ENCODE measurements around the gene LGALS9.

Gene LGALS9

DNA sequence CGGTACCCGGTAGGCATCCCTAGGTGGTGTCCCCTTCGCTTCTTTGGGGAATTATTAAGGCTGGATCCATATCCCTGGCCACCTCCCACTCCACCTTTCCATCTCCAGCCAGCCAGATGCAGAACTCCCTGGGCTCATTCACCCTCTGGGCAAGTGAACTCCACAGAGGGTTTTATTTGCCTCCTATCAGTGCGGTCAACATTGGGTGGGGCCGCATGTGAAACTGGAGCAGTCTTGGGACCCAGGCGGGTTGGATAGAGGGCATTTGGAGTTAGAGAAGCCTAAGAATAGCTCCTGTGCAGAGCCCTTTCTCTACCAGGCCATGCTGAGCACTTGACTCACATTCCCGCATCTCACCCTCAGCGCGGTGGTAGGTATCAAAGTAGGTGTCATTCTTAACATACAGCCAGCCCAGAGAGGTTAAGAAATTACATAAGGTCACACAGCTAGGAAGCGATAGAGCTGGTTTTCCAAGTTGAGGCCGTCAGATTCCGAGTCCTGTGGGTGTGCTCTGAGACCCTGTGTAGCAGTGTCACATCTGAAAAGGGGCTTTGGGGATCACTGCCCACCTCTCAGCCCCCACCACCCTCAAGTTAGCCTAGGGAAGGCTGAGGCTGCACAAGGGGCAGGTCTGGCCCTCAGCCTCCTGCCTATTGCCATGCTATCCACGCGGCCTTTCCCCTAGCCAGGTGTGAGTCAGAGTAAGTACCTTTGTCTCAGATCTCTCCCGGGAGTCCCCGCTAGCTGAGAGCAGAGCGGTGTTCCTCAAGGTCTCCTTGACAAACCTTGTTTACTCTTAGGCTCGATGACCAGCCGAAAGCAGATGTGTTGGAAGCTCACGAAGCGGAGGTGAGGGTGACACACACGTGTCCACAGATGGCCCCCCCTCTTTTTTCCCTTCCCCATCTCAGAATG lies 26.9 kb upstream of the LGALS9 start:
- no CpG with 5 or more reads among the region's 22 CpGs for WGBS (ENCODE audit: extremely low coverage, insufficient coverage, low lambda C conversion rate)
- no peak overlapping the region for H4K8ac ChIP-seq (ENCODE audit: low read depth, low read length)
- H3K4me1 ChIP-seq (ENCODE audit: control insufficient read depth, low read depth, low read length) = no peaks in the 10 kb centered on the region
- no peak overlapping the region for H3K23ac ChIP-seq (ENCODE audit: low read length)
- no peaks in the 10 kb centered on the region for H3K79me2 ChIP-seq (ENCODE audit: control insufficient read depth, insufficient read depth, low read length)
- no peak overlapping the region for H3K9ac ChIP-seq (ENCODE audit: low read length)
- no peak for DNase-seq
- H3K79me1 ChIP-seq (ENCODE audit: low read length) = no peaks in the 10 kb centered on the region
- H3K4me2 ChIP-seq (ENCODE audit: low read length) = no peak overlapping the region
- H3K27ac ChIP-seq (ENCODE audit: low read depth, low read length) = no peak overlapping the region
- H3K27me3 ChIP-seq (ENCODE audit: insufficient read depth, low read length, poor library complexity) = no peaks in the 10 kb centered on the region
- no peak overlapping the region for H2BK5ac ChIP-seq (ENCODE audit: low read length)
- no peak overlapping the region for H2BK15ac ChIP-seq (replicated peaks; ENCODE audit: low read depth)
- no peak overlapping the region for H3K4me3 ChIP-seq (ENCODE audit: low read length)
- no peak overlapping the region for H4K5ac ChIP-seq (ENCODE audit: low read length)
- H3K4ac ChIP-seq (ENCODE audit: low read depth, low read length) = no peak overlapping the region
- H3K56ac ChIP-seq (ENCODE audit: low read length) = no peak overlapping the region
- peaks cover 2% of the 10 kb centered on the region for H3K36me3 ChIP-seq (ENCODE audit: control insufficient read depth, insufficient read depth, low read length)
- H2BK120ac ChIP-seq (ENCODE audit: low read depth, low read length) = no peak overlapping the region
- no peak overlapping the region for H3K18ac ChIP-seq (ENCODE audit: low read length)
- no peak overlapping the region for H2AK5ac ChIP-seq (ENCODE audit: low read length)

DNA sequence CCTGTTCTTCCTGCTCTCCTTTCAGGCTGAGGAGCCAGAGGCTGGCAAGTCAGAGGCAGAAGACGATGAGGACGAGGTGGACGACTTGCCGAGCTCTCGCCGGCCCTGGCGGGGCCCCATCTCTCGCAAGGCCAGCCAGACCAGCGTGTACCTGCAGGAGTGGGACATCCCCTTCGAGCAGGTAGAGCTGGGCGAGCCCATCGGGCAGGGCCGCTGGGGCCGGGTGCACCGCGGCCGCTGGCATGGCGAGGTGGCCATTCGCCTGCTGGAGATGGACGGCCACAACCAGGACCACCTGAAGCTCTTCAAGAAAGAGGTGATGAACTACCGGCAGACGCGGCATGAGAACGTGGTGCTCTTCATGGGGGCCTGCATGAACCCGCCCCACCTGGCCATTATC lies 25.6 kb upstream of the LGALS9 start:
- no CpG with 5 or more reads among the region's 25 CpGs for WGBS (ENCODE audit: extremely low coverage, insufficient coverage, low lambda C conversion rate)
- no peak overlapping the region for H2BK15ac ChIP-seq (replicated peaks; ENCODE audit: low read depth)

DNA sequence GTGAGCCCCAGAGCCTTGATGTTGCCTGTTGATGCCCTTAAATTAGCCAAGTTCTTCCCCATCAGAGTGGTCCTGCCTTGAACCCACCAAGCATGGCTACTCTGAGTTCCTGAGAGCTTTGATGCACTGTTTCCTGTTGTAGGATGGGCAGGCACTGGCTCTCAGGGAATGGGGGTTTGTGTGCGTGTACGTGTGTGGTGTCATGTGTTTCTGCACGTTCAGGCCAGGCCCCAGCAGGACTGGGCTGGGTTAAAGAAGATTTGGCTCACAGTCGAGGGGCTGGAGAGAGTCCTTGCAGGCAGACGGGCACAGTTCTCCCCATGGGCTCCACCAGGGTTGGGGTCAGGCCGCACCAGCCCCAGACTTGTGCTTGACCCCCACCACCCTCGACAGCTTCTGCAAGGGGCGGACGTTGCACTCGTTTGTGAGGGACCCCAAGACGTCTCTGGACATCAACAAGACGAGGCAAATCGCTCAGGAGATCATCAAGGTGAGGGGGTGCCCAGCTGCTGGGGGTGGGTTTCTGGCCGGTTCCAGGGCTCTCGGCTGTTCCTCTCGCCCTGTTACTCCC lies 23.4 kb upstream of the LGALS9 start:
- WGBS (ENCODE audit: extremely low coverage, insufficient coverage, low lambda C conversion rate) = no CpG with 5 or more reads among the region's 16 CpGs

More for the DNA sequence above, 25.6 kb upstream of the LGALS9 start:
- Histone ChIP-seq H2BK120ac (ENCODE audit: low read depth, low read length) (no peak overlapping the region), H3K36me3 (ENCODE audit: control insufficient read depth, insufficient read depth, low read length) (peaks cover 7% of the 10 kb centered on the region), H3K4me3 (ENCODE audit: low read length) (no peak overlapping the region), H3K9ac (ENCODE audit: low read length) (no peak overlapping the region), H4K5ac (ENCODE audit: low read length) (no peak overlapping the region), H2BK5ac (ENCODE audit: low read length) (no peak overlapping the region), H3K18ac (ENCODE audit: low read length) (no peak overlapping the region), H3K23ac (ENCODE audit: low read length) (no peak overlapping the region), H3K27ac (ENCODE audit: low read depth, low read length) (no peak overlapping the region), H2AK5ac (ENCODE audit: low read length) (no peak overlapping the region), H3K56ac (ENCODE audit: low read length) (no peak overlapping the region), H3K79me1 (ENCODE audit: low read length) (no peaks in the 10 kb centered on the region), H3K4ac (ENCODE audit: low read depth, low read length) (no peak overlapping the region), H3K4me1 (ENCODE audit: control insufficient read depth, low read depth, low read length) (no peaks in the 10 kb centered on the region), H3K4me2 (ENCODE audit: low read length) (no peak overlapping the region), H4K8ac (ENCODE audit: low read depth, low read length) (no peak overlapping the region), H3K79me2 (ENCODE audit: control insufficient read depth, insufficient read depth, low read length) (no peaks in the 10 kb centered on the region), H3K27me3 (ENCODE audit: insufficient read depth, low read length, poor library complexity) (no peaks in the 10 kb centered on the region)
- no peak for DNase-seq

DNA sequence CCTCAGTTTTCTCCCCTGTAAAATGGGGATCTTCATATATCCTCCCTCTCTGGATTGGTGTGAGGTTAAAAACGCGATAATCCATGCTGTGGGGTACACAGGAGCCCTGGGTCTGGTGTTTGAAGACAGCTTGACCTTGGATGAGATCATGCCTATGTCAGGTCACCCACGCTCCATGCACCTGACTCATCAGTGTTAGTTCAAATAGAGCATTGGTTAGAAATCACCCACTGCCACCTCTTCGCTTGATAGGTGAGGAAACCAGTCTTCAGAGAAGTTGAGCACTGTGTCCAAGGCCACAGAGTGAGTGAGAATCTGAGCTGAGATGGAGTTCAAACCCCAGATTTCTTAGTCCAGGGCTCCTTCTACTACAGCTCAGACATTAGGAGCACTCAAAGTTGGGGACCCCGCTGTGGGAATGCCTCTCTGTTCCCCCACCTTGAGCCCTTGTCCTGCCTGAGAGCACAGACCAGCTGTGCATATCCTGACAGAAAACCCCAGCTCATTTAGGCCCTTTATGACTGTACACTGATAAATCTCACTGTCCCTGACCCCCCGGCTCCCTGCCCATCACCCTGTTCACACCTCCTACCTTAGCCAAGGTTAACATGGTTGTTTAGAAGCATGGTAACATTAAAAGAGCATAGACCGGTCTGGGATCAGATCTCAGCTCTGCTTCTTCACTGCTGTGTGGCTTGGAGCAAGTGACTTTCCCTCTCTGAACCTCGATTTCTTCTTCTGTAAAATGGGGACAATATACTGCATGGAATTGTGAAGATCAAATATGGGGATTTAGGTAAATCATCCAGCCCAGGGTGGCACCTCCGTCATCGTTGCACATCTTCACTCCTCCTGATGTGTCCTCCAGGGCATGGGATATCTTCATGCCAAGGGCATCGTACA lies 22.4 kb upstream of the LGALS9 start:
- H2BK15ac ChIP-seq (replicated peaks; ENCODE audit: low read depth) = no peak overlapping the region
- H3K4ac ChIP-seq (ENCODE audit: low read depth, low read length) = no peak overlapping the region
- H3K79me2 ChIP-seq (ENCODE audit: control insufficient read depth, insufficient read depth, low read length) = no peaks in the 10 kb centered on the region
- no peak overlapping the region for H2BK5ac ChIP-seq (ENCODE audit: low read length)
- no peak overlapping the region for H3K4me2 ChIP-seq (ENCODE audit: low read length)
- no peak overlapping the region for H3K18ac ChIP-seq (ENCODE audit: low read length)
- no peak overlapping the region for H3K27ac ChIP-seq (ENCODE audit: low read depth, low read length)
- H4K5ac ChIP-seq (ENCODE audit: low read length) = no peak overlapping the region
- no peak overlapping the region for H4K8ac ChIP-seq (ENCODE audit: low read depth, low read length)
- no peak for DNase-seq
- H3K9ac ChIP-seq (ENCODE audit: low read length) = no peak overlapping the region
- H3K36me3 ChIP-seq (ENCODE audit: control insufficient read depth, insufficient read depth, low read length) = peaks cover 12% of the 10 kb centered on the region
- H3K79me1 ChIP-seq (ENCODE audit: low read length) = no peaks in the 10 kb centered on the region
- no peaks in the 10 kb centered on the region for H3K4me1 ChIP-seq (ENCODE audit: control insufficient read depth, low read depth, low read length)
- H2AK5ac ChIP-seq (ENCODE audit: low read length) = no peak overlapping the region
- no peak overlapping the region for H3K4me3 ChIP-seq (ENCODE audit: low read length)
- H3K56ac ChIP-seq (ENCODE audit: low read length) = no peak overlapping the region
- no peaks in the 10 kb centered on the region for H3K27me3 ChIP-seq (ENCODE audit: insufficient read depth, low read length, poor library complexity)
- no peak overlapping the region for H2BK120ac ChIP-seq (ENCODE audit: low read depth, low read length)
- WGBS (ENCODE audit: extremely low coverage, insufficient coverage, low lambda C conversion rate) = no CpG with 5 or more reads among the region's 11 CpGs
- no peak overlapping the region for H3K23ac ChIP-seq (ENCODE audit: low read length)

More for the DNA sequence above, 23.4 kb upstream of the LGALS9 start:
- H3K4me1 ChIP-seq (ENCODE audit: control insufficient read depth, low read depth, low read length) = no peaks in the 10 kb centered on the region
- H3K79me1 ChIP-seq (ENCODE audit: low read length) = no peaks in the 10 kb centered on the region
- no peaks in the 10 kb centered on the region for H3K27me3 ChIP-seq (ENCODE audit: insufficient read depth, low read length, poor library complexity)
- no peak overlapping the region for H3K9ac ChIP-seq (ENCODE audit: low read length)
- no peak overlapping the region for H2BK120ac ChIP-seq (ENCODE audit: low read depth, low read length)
- no peak overlapping the region for H3K23ac ChIP-seq (ENCODE audit: low read length)
- peaks cover 12% of the 10 kb centered on the region for H3K36me3 ChIP-seq (ENCODE audit: control insufficient read depth, insufficient read depth, low read length)
- no peak overlapping the region for H2BK5ac ChIP-seq (ENCODE audit: low read length)
- no peak overlapping the region for H3K4me2 ChIP-seq (ENCODE audit: low read length)
- no peak overlapping the region for H3K27ac ChIP-seq (ENCODE audit: low read depth, low read length)
- H3K4ac ChIP-seq (ENCODE audit: low read depth, low read length) = no peak overlapping the region
- H2BK15ac ChIP-seq (replicated peaks; ENCODE audit: low read depth) = no peak overlapping the region
- no peak overlapping the region for H3K18ac ChIP-seq (ENCODE audit: low read length)
- no peak overlapping the region for H3K56ac ChIP-seq (ENCODE audit: low read length)
- H4K8ac ChIP-seq (ENCODE audit: low read depth, low read length) = no peak overlapping the region
- no peak overlapping the region for H3K4me3 ChIP-seq (ENCODE audit: low read length)
- no peak for DNase-seq
- no peak overlapping the region for H4K5ac ChIP-seq (ENCODE audit: low read length)
- H3K79me2 ChIP-seq (ENCODE audit: control insufficient read depth, insufficient read depth, low read length) = no peaks in the 10 kb centered on the region
- H2AK5ac ChIP-seq (ENCODE audit: low read length) = no peak overlapping the region

DNA sequence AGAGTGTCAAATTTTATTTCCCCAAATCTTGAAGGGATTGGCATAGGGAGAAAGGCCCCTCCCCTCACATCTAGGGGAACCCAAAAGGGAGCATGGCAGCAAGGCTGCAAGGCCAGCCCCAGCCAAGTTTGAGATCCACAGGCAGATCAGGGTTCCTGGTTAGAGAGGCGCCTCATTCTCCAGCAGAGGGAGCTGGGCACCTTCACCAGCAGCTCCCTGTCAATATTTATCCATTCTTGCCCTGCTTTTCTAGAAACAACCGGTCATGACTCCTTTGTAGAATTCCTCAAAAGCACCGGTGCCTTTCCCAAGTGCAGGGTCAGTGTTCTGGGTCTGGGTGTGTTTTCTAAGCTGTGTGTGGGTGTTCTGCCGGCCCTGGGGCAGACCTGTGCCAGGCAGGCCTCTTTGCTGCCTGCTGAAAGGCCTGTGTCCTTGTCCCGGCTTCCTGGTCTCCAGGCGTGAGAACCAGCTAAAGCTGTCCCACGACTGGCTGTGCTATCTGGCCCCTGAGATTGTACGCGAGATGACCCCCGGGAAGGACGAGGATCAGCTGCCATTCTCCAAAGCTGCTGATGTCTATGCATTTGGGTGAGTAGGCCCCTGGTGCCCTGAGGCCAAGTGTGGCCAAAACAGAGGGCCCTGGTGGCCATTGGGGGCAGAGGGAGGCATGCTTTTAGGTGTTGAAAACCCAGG lies 21.2 kb upstream of the LGALS9 start:
- no peak overlapping the region for H2BK5ac ChIP-seq (ENCODE audit: low read length)
- H3K9ac ChIP-seq (ENCODE audit: low read length) = no peak overlapping the region
- H2BK120ac ChIP-seq (ENCODE audit: low read depth, low read length) = no peak overlapping the region
- H3K23ac ChIP-seq (ENCODE audit: low read length) = no peak overlapping the region
- H3K4me2 ChIP-seq (ENCODE audit: low read length) = no peak overlapping the region
- H4K5ac ChIP-seq (ENCODE audit: low read length) = no peak overlapping the region
- no peak overlapping the region for H3K4me3 ChIP-seq (ENCODE audit: low read length)
- H3K56ac ChIP-seq (ENCODE audit: low read length) = no peak overlapping the region
- DNase-seq = peak; percentile 49
- H3K4ac ChIP-seq (ENCODE audit: low read depth, low read length) = no peak overlapping the region
- no peak overlapping the region for H3K18ac ChIP-seq (ENCODE audit: low read length)
- no peak overlapping the region for H4K8ac ChIP-seq (ENCODE audit: low read depth, low read length)
- no peak overlapping the region for H2AK5ac ChIP-seq (ENCODE audit: low read length)
- H3K79me1 ChIP-seq (ENCODE audit: low read length) = no peaks in the 10 kb centered on the region
- H3K79me2 ChIP-seq (ENCODE audit: control insufficient read depth, insufficient read depth, low read length) = no peaks in the 10 kb centered on the region
- H3K4me1 ChIP-seq (ENCODE audit: control insufficient read depth, low read depth, low read length) = no peaks in the 10 kb centered on the region
- H3K36me3 ChIP-seq (ENCODE audit: control insufficient read depth, insufficient read depth, low read length) = peaks cover 14% of the 10 kb centered on the region
- WGBS (ENCODE audit: extremely low coverage, insufficient coverage, low lambda C conversion rate) = no CpG with 5 or more reads among the region's 11 CpGs
- H3K27me3 ChIP-seq (ENCODE audit: insufficient read depth, low read length, poor library complexity) = no peaks in the 10 kb centered on the region
- no peak overlapping the region for H2BK15ac ChIP-seq (replicated peaks; ENCODE audit: low read depth)
- H3K27ac ChIP-seq (ENCODE audit: low read depth, low read length) = no peak overlapping the region

Measured in mesendoderm (in vitro differentiated cells).